ENCODE measurements around the gene RCC1. TPM values are rescaled to one million over a fixed set of nuclear protein-coding genes. Genes with fewer than 3 reads are reported as not detected.
A peak's percentile ranks its signal among the peaks of the same experiment; 100 is the strongest.
"Not testable (repeated sequence)": the region's sequence is repeated elsewhere in the genome, so short reads cannot be mapped to it uniquely, and the experiment has no call there.

Gene RCC1
- total RNA-seq, 1 experiment from 2014 or later = 42.4 TPM

- CTCF ChIA-PET = interaction anchor here (1.1 kb wide), 1 partner anchor 60 kb away, joined by 3 read pairs; no protein-coding TSS in a partner anchor
- POLR2A ChIA-PET = interaction anchor here (0.8 to 14.1 kb wide), 26 partner anchors 6 to 317 kb away, joined by 3 to 237 read pairs (median 6); partner anchors contain the start of genes ATP5IF1, GMEB1, MED18 and RNU11
- H3K27me3 Mint-ChIP-seq (ENCODE audit: insufficient read depth, unreplicated experiment) = no peaks in the 10 kb centered on the region
- H3K36me3 Mint-ChIP-seq (ENCODE audit: insufficient read depth, unreplicated experiment) = peaks cover 100% of the 10 kb centered on the region
- DNase-seq (ENCODE audit: unreplicated experiment) = peak; percentile 68
- no TSS peak for BruUV-seq (replicated peaks)
- peak overlapping the region; percentile 98 for H3K27ac Mint-ChIP-seq (ENCODE audit: low read depth, unreplicated experiment)
- TF ChIP-seq, protein P1, sequence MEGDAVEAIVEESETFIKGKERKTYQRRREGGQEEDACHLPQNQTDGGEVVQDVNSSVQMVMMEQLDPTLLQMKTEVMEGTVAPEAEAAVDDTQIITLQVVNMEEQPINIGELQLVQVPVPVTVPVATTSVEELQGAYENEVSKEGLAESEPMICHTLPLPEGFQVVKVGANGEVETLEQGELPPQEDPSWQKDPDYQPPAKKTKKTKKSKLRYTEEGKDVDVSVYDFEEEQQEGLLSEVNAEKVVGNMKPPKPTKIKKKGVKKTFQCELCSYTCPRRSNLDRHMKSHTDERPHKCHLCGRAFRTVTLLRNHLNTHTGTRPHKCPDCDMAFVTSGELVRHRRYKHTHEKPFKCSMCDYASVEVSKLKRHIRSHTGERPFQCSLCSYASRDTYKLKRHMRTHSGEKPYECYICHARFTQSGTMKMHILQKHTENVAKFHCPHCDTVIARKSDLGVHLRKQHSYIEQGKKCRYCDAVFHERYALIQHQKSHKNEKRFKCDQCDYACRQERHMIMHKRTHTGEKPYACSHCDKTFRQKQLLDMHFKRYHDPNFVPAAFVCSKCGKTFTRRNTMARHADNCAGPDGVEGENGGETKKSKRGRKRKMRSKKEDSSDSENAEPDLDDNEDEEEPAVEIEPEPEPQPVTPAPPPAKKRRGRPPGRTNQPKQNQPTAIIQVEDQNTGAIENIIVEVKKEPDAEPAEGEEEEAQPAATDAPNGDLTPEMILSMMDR (IDR thresholded peaks at IDR 0.05; ENCODE audit: unreplicated experiment) = no peak
- H3K4me3 Mint-ChIP-seq (ENCODE audit: unreplicated experiment) = peak overlapping the region; percentile 95
- no peaks in the 10 kb centered on the region for H3K9me3 Mint-ChIP-seq (ENCODE audit: unreplicated experiment)
- intact Hi-C loops (cut with micrococcal nuclease) = no loop called here
- peaks cover 25% of the 10 kb centered on the region for H3K4me1 Mint-ChIP-seq (ENCODE audit: insufficient read depth, unreplicated experiment)
Measured at GRCh38 chr1:28510273-28510969, 4.6 kb downstream of the RCC1 start.

DNA sequence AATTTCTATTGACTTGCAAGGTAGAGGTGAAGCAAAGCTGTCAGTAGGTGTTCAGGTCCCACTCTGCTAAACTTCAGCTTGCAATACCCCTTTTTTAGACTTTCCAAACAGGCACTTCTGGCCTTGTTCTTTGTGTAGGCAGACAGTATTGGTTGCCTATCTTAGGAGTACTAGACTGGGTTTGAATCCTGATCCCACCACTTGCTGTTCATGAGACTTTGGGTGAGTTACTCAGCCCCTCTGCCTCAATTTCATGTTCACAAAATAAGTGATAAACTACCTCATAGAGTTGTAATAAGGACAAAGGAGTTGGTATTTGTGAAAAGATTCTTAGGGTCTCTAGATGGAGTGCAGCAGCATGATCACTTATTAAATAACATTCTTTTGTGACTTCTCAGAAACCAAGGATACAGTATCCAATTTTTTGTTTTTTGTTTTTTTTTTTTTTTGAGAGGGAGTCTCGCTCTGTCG is 5.2 kb downstream of the RCC1 start:
- intact Hi-C loops (cut with micrococcal nuclease) = no loop called here
- ChIA-PET POLR2A (interaction anchor here (0.6 to 14.1 kb wide), 22 partner anchors 18 to 317 kb away, joined by 3 to 237 read pairs (median 4); partner anchors contain the start of genes GMEB1, MED18, TAF12 and TRNAU1AP), CTCF (interaction anchor here (1.1 kb wide), 1 partner anchor 61 kb away, joined by 3 read pairs; no protein-coding TSS in a partner anchor)
- DNase-seq (ENCODE audit: unreplicated experiment) = peak; percentile 60
- TF ChIP-seq, protein P1 (IDR thresholded peaks at IDR 0.05; ENCODE audit: unreplicated experiment) = no peak
- H3K4me1 Mint-ChIP-seq (ENCODE audit: insufficient read depth, unreplicated experiment) = peaks cover 25% of the 10 kb centered on the region
- H3K9me3 Mint-ChIP-seq (ENCODE audit: unreplicated experiment) = no peaks in the 10 kb centered on the region
- no TSS peak for BruUV-seq (replicated peaks)
- H3K27me3 Mint-ChIP-seq (ENCODE audit: insufficient read depth, unreplicated experiment) = no peaks in the 10 kb centered on the region
- H3K4me3 Mint-ChIP-seq (ENCODE audit: unreplicated experiment) = peak overlapping the region; percentile 95
- peak overlapping the region; percentile 98 for H3K27ac Mint-ChIP-seq (ENCODE audit: low read depth, unreplicated experiment)
- peaks cover 100% of the 10 kb centered on the region for H3K36me3 Mint-ChIP-seq (ENCODE audit: insufficient read depth, unreplicated experiment)

- H3K27me3 Mint-ChIP-seq (ENCODE audit: insufficient read depth, unreplicated experiment) = no peaks in the 10 kb centered on the region
- POLR2A ChIA-PET = interaction anchor here (1.0 to 14.1 kb wide), 18 partner anchors 8 to 303 kb away, joined by 3 to 237 read pairs (median 5); partner anchors contain the start of gene MED18
- CTCF ChIA-PET = no interaction called here
- no TSS peak for BruUV-seq (replicated peaks)
- TF ChIP-seq, protein P1 (IDR thresholded peaks at IDR 0.05; ENCODE audit: unreplicated experiment) = no peak
- H3K36me3 Mint-ChIP-seq (ENCODE audit: insufficient read depth, unreplicated experiment) = peaks cover 100% of the 10 kb centered on the region
- peak; percentile 55 for DNase-seq (ENCODE audit: unreplicated experiment)
- peaks cover 33% of the 10 kb centered on the region for H3K4me1 Mint-ChIP-seq (ENCODE audit: insufficient read depth, unreplicated experiment)
- H3K27ac Mint-ChIP-seq (ENCODE audit: low read depth, unreplicated experiment) = peak overlapping the region; percentile 29
- peak overlapping the region; percentile 61 for H3K4me3 Mint-ChIP-seq (ENCODE audit: unreplicated experiment)
- intact Hi-C loops (cut with micrococcal nuclease) = no loop called here
- no peaks in the 10 kb centered on the region for H3K9me3 Mint-ChIP-seq (ENCODE audit: unreplicated experiment)
Measured at GRCh38 chr1:28512058-28512611, 6.3 kb downstream of the RCC1 start.

GRCh38 chr1:28514445-28514933 is 8.6 kb downstream of the RCC1 start:
- Mint-ChIP-seq H3K27ac (ENCODE audit: low read depth, unreplicated experiment) (peak overlapping the region; percentile 54), H3K4me1 (ENCODE audit: insufficient read depth, unreplicated experiment) (peaks cover 46% of the 10 kb centered on the region), H3K36me3 (ENCODE audit: insufficient read depth, unreplicated experiment) (peaks cover 97% of the 10 kb centered on the region)
- peak; percentile 31 for DNase-seq (ENCODE audit: unreplicated experiment)
- CTCF ChIA-PET = interaction anchor here (0.6 kb wide), 1 partner anchor 104 kb away, joined by 5 read pairs; no protein-coding TSS in a partner anchor
- H3K27me3 Mint-ChIP-seq (ENCODE audit: insufficient read depth, unreplicated experiment); H3K4me3 Mint-ChIP-seq (ENCODE audit: unreplicated experiment); intact Hi-C loops (cut with micrococcal nuclease); BruUV-seq (replicated peaks); H3K9me3 Mint-ChIP-seq (ENCODE audit: unreplicated experiment): not testable (repeated sequence)
- POLR2A ChIA-PET = interaction anchor here (0.6 to 14.1 kb wide), 14 partner anchors 6 to 266 kb away, joined by 3 to 237 read pairs (median 11); partner anchors contain the start of genes RCC1, TAF12 and TRNAU1AP
